SK-N-SH treated with all-trans-retinoic acid at 6 μM for 48 hours (cell line): ENCODE measurements around the gene COX8C.

Experiments used
- GLIS3 ChIP-seq: fragments of 250-450 bp; sonication (Bioruptor Pico); IDR thresholded peaks from 2 replicates; pipeline ENCODE4 v1.5.0; 2020; ENCODE audit warnings: mild to moderate bottlenecking, moderate library complexity
- ZFP3 ChIP-seq: fragments of 250-450 bp; sonication (Bioruptor Pico); IDR thresholded peaks from 2 replicates; pipeline ENCODE4 v1.5.0; 2020; ENCODE audit warnings: mild to moderate bottlenecking, moderate library complexity

GRCh38 chr14:93379831-93380230, 32.8 kb downstream of the COX8C start:
- TF ChIP-seq ZFP3 (CRISPR knock-in tag) (no peak), GLIS3 (CRISPR knock-in tag) (no peak)
